ENCODE measurements around the gene ZBTB38.

- TF ChIP-seq, protein P1, sequence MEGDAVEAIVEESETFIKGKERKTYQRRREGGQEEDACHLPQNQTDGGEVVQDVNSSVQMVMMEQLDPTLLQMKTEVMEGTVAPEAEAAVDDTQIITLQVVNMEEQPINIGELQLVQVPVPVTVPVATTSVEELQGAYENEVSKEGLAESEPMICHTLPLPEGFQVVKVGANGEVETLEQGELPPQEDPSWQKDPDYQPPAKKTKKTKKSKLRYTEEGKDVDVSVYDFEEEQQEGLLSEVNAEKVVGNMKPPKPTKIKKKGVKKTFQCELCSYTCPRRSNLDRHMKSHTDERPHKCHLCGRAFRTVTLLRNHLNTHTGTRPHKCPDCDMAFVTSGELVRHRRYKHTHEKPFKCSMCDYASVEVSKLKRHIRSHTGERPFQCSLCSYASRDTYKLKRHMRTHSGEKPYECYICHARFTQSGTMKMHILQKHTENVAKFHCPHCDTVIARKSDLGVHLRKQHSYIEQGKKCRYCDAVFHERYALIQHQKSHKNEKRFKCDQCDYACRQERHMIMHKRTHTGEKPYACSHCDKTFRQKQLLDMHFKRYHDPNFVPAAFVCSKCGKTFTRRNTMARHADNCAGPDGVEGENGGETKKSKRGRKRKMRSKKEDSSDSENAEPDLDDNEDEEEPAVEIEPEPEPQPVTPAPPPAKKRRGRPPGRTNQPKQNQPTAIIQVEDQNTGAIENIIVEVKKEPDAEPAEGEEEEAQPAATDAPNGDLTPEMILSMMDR (IDR thresholded peaks at IDR 0.05; ENCODE audit: extremely low read depth in 1 of 2, insufficient read depth in 1 of 2, low read depth in 1 of 2, low read length in 2 of 2) = no peak
- TF ChIP-seq POLR2AphosphoS5 (IDR thresholded peaks at IDR 0.05; ENCODE audit: insufficient read depth, low read depth, low read length) (no peak), FOS (IDR thresholded peaks at IDR 0.05; ENCODE audit: borderline replicate concordance, insufficient read depth, low read length) (no peak), MYC (IDR thresholded peaks at IDR 0.05; ENCODE audit: low read depth, low read length) (no peak), JUN (IDR thresholded peaks at IDR 0.05; ENCODE audit: borderline replicate concordance, insufficient read depth, insufficient read length, low read depth) (no peak), MAX (IDR thresholded peaks at IDR 0.05; ENCODE audit: insufficient read depth, insufficient read length) (no peak), GATA2 (IDR thresholded peaks at IDR 0.05; ENCODE audit: insufficient read depth, insufficient read length, low read depth, low read length) (no peak)
These were observed 40.3 kb downstream of the ZBTB38 start for GRCh38 chr3:141408596-141408995.

All from endothelial cell of umbilical vein (primary cell).